ENCODE measurements around the gene PTPN2. TPM values are rescaled to one million over a fixed set of nuclear protein-coding genes. Genes with fewer than 3 reads are reported as not detected.

Gene PTPN2
- total RNA-seq (2014; rRNA removed) = 59.8 and 62.4 TPM in 2 replicates
- percentile 89 among the genes with signal in this experiment for Bru-seq, nascent RNA
- BruChase-seq, experiment 1, labeled RNA remaining after a 6-hour chase = percentile 82 among the genes with signal in this experiment
- BruChase-seq, experiment 2, labeled RNA remaining after a 2-hour chase = percentile 80 among the genes with signal in this experiment
- long read RNA-seq, transcript PTPN2-201 (9 exons, 3,467 nt) = minor isoform, 19 of 128 reads
- long read RNA-seq, transcript PTPN2-202 (10 exons, 1,706 nt) = major isoform, 76 of 128 reads
- long read RNA-seq, partial matches to known transcripts = 9 of 128 reads
- long read RNA-seq, other reads (novel, unspliced or antisense) = 22 of 128 reads

DNA sequence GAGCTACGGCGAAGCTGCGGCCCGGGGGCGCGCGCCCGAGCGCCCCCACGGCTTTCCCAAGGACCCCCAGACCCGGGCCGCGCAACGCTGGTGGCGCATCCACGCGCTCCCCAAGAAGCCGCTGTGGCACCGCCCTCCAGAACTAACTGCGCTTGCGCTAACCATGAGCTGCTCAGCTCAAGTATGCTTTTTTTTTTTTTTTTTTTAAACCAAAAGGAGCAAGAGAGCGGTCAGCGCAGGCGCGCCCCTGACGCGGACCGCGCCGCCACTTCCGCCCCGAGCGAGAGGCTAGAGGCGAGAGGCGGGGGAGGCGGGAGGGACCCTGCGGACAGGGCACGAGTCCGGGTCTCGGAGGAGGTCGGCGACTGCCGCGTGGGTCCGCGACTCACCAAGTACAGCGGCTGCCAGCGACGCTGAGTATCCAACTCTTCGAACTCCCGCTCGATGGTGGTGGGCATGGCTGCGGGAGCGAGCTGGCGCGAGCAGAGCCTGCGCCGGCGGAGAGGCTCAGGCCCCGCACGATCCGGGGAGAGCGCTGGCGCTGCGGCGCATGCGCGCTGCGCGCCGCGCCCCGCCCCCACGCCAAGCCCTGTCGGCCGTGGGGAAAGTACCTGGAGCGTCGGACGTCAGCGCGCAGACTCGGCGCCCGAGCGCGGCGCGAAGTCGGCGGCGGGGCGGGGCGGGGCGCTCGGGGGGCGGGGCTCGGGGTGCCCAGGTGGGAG, at the start of gene PTPN2:
PTPN2 (minus strand) TSS at position 554 of the 722 bp plus-strand sequence; CDS start at position 458, 96 bp downstream.
- H3K36me3 ChIP-seq (ENCODE audit: low read depth, low read length) = 0 out of 2 replicates have a peak, but pooled peaks cover 2% of the 10 kb centered on the region
- H3K9me2 ChIP-seq (replicated peaks; ENCODE audit: low read length) = no peaks in the 10 kb centered on the region
- H3K79me2 ChIP-seq (ENCODE audit: low read length) = peaks cover 48% of the 10 kb centered on the region
- CTCF ChIA-PET = interaction anchor here (0.6 to 1.3 kb wide), 4 partner anchors 42 to 197 kb away, joined by 3 to 4 read pairs (median 4); no protein-coding TSS in a partner anchor
- peak within 1 kb of the TSS; percentile 90 for H2AFZ ChIP-seq (ENCODE audit: low read length)
- H4K20me1 ChIP-seq (ENCODE audit: low read length) = peaks cover 42% of the 10 kb centered on the region
- H3F3A ChIP-seq (ENCODE audit: low read length, unreplicated experiment) = no peaks in the 10 kb centered on the region
- H3K4me2 ChIP-seq (ENCODE audit: low read length) = peak within 1 kb of the TSS; percentile 86
- H3K27ac ChIP-seq (ENCODE audit: low read length) = peak within 1 kb of the TSS; percentile 93
- peak within 1 kb of the TSS; percentile 95 for H3K4me3 ChIP-seq (ENCODE audit: low read length)
- no peaks in the 10 kb centered on the region for H3K9me3 ChIP-seq (ENCODE audit: low read length)
- TF ChIP-seq EZH2phosphoT487 (IDR thresholded peaks at IDR 0.05; ENCODE audit: borderline replicate concordance, low read length) (no peak), EZH2 (IDR thresholded peaks at IDR 0.05; ENCODE audit: low read length, unreplicated experiment) (no peak)
- TF ChIP-seq, protein P1, sequence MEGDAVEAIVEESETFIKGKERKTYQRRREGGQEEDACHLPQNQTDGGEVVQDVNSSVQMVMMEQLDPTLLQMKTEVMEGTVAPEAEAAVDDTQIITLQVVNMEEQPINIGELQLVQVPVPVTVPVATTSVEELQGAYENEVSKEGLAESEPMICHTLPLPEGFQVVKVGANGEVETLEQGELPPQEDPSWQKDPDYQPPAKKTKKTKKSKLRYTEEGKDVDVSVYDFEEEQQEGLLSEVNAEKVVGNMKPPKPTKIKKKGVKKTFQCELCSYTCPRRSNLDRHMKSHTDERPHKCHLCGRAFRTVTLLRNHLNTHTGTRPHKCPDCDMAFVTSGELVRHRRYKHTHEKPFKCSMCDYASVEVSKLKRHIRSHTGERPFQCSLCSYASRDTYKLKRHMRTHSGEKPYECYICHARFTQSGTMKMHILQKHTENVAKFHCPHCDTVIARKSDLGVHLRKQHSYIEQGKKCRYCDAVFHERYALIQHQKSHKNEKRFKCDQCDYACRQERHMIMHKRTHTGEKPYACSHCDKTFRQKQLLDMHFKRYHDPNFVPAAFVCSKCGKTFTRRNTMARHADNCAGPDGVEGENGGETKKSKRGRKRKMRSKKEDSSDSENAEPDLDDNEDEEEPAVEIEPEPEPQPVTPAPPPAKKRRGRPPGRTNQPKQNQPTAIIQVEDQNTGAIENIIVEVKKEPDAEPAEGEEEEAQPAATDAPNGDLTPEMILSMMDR (conservative IDR thresholded peaks at IDR 0.05; ENCODE audit: low read depth, low read length) = no peak
- H3K4me1 ChIP-seq (ENCODE audit: insufficient read depth, low read length) = peaks cover 16% of the 10 kb centered on the region
- ATAC-seq = peak; percentile 90
- H3K27me3 ChIP-seq (ENCODE audit: low read length) = no peaks in the 10 kb centered on the region
- H3K9ac ChIP-seq (ENCODE audit: low read length) = peak within 1 kb of the TSS; percentile 97
- peak; percentile 96 for DNase-seq
- POLR2A ChIA-PET (ENCODE audit: unreplicated experiment) = interaction anchor here (0.6 to 1.3 kb wide), 42 partner anchors 17 to 628 kb away, joined by 3 to 21 read pairs (median 6); partner anchors contain the start of genes AFG3L2, CEP192 and PRELID3A
- intact Hi-C loops (cut with micrococcal nuclease) = loop anchor here (1.0 to 2.0 kb wide), 2 partner anchors 21 to 143 kb away; no protein-coding TSS in a partner anchor
- no TSS peak for BruUV-seq (replicated peaks)

DNA sequence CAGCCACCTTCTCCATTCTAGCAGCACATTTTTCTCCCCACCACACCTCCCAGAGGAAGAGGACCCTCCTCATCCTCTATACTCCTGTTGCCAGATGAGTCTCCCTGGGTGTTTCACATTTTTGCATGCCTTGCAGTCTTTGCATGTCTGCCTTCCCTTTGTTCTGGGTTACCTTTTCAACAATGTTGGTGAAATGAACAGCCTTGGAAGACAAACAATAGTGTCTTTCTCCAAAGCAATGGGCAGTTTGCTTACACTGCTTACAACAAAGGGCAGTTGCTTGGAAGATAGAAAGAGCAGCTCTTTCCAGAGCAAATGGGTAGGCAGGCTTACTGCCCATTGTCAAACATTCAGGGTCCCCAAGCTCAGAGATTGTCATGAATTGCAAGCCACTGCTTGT, 49.3 kb upstream of the PTPN2 start:
- no peak overlapping the region for H3K4me3 ChIP-seq (ENCODE audit: low read length)
- CTCF ChIA-PET = interaction anchor here (2.6 kb wide), 1 partner anchor 189 kb away, joined by 22 read pairs; no protein-coding TSS in a partner anchor
- H3K27me3 ChIP-seq (ENCODE audit: low read length) = no peaks in the 10 kb centered on the region
- H2AFZ ChIP-seq (ENCODE audit: low read length) = no peak overlapping the region
- DNase-seq = no peak
- TF ChIP-seq, protein P1 (conservative IDR thresholded peaks at IDR 0.05; ENCODE audit: low read depth, low read length) = no peak
- TF ChIP-seq EZH2 (IDR thresholded peaks at IDR 0.05; ENCODE audit: low read length, unreplicated experiment) (no peak), EZH2phosphoT487 (IDR thresholded peaks at IDR 0.05; ENCODE audit: borderline replicate concordance, low read length) (no peak)
- peaks cover 6% of the 10 kb centered on the region; the same call in 1 of the 2 replicates for H3K4me1 ChIP-seq (ENCODE audit: insufficient read depth, low read length)
- H3K27ac ChIP-seq (ENCODE audit: low read length) = no peak overlapping the region
- ATAC-seq = no peak
- H4K20me1 ChIP-seq (ENCODE audit: low read length) = no peaks in the 10 kb centered on the region
- H3K9me3 ChIP-seq (ENCODE audit: low read length) = no peaks in the 10 kb centered on the region
- H3K9ac ChIP-seq (ENCODE audit: low read length) = no peak overlapping the region
- no TSS peak for BruUV-seq (replicated peaks)
- no peaks in the 10 kb centered on the region for H3K9me2 ChIP-seq (replicated peaks; ENCODE audit: low read length)
- POLR2A ChIA-PET (ENCODE audit: unreplicated experiment) = no interaction called here
- no peaks in the 10 kb centered on the region for H3K79me2 ChIP-seq (ENCODE audit: low read length)
- no peaks in the 10 kb centered on the region for H3F3A ChIP-seq (ENCODE audit: low read length, unreplicated experiment)
- H3K36me3 ChIP-seq (ENCODE audit: low read depth, low read length) = no peaks in the 10 kb centered on the region
- H3K4me2 ChIP-seq (ENCODE audit: low read length) = no peak overlapping the region
- intact Hi-C loops (cut with micrococcal nuclease) = loop anchor here (5.0 kb wide), 2 partner anchors 41 to 541 kb away; no protein-coding TSS in a partner anchor
